ENCODE results near the gene RAPGEF1. TPM values are rescaled to one million over a fixed set of nuclear protein-coding genes. Genes with fewer than 3 reads are reported as not detected.

RAPGEF1 gene
- total RNA-seq, 1 experiment from 2014 or later = 25.2 TPM

DNA sequence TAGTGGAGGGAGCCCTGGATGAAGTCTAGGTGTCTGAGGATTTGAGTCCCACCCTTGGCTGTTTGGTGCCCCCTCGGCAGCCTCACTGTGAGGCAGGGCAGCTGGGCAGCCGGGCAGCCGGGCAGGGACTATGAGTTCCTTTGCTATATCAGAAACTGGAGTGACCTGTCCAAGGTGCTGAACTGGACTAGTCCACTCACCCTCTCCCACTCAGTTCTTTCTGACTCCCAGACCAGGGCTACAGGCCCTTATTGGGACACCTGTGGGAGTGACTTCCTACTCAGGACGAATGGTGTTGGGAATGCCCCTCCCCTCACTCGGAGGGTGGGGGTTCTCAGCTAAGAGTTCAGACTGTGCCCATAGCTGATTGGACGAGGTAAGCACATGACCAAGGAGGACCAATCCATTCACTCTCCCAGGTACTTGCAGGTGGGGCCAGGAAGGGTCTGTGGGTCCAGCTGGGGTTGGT, 34.1 kb upstream of the RAPGEF1 start:
- Histone ChIP-seq H3F3A (ENCODE audit: low read length, unreplicated experiment) (no peaks in the 10 kb centered on the region), H3K4me3 (ENCODE audit: low read length) (no peak overlapping the region), H3K4me1 (ENCODE audit: insufficient read depth, low read length) (no peaks in the 10 kb centered on the region), H3K4me2 (ENCODE audit: low read length) (no peak overlapping the region), H3K27me3 (ENCODE audit: low read length) (0 out of 2 replicates have a peak, but pooled peaks cover 9% of the 10 kb centered on the region), H3K27ac (ENCODE audit: low read length) (no peak overlapping the region), H3K9me2 (replicated peaks; ENCODE audit: low read length) (no peaks in the 10 kb centered on the region), H3K36me3 (ENCODE audit: low read depth, low read length) (no peaks in the 10 kb centered on the region), H3K79me2 (ENCODE audit: low read length) (no peaks in the 10 kb centered on the region), H3K9ac (ENCODE audit: low read length) (no peak overlapping the region), H2AFZ (ENCODE audit: low read length) (no peak overlapping the region), H3K9me3 (ENCODE audit: low read length) (no peaks in the 10 kb centered on the region), H4K20me1 (ENCODE audit: low read length) (no peaks in the 10 kb centered on the region)
- DNase-seq (peak; percentile 54), ATAC-seq (peak; percentile 72)
- intact Hi-C loops (cut with micrococcal nuclease) = no loop called here
- POLR2A ChIA-PET (ENCODE audit: unreplicated experiment) = no interaction called here
- CTCF ChIA-PET = no interaction called here
- no peak for TF ChIP-seq EZH2phosphoT487 (IDR thresholded peaks at IDR 0.05; ENCODE audit: borderline replicate concordance, low read length)
- no peak for TF ChIP-seq EZH2 (IDR thresholded peaks at IDR 0.05; ENCODE audit: low read length, unreplicated experiment)
- TF ChIP-seq CTCF (conservative IDR thresholded peaks at IDR 0.05; ENCODE audit: low read depth, low read length) = no peak
- BruUV-seq (replicated peaks) = no TSS peak

GRCh38 chr9:131772940-131773339, 33.1 kb upstream of the RAPGEF1 start:
- CTCF ChIA-PET = no interaction called here

More at GRCh38 chr9:131772940-131773339, 33.1 kb upstream of the RAPGEF1 start:
- intact Hi-C loops (cut with micrococcal nuclease) = no loop called here
- Histone ChIP-seq H3K36me3 (ENCODE audit: low read depth, low read length) (no peaks in the 10 kb centered on the region), H3K4me1 (ENCODE audit: insufficient read depth, low read length) (no peaks in the 10 kb centered on the region), H3K27ac (ENCODE audit: low read length) (no peak overlapping the region), H4K20me1 (ENCODE audit: low read length) (no peaks in the 10 kb centered on the region), H3K9me3 (ENCODE audit: low read length) (no peaks in the 10 kb centered on the region), H3K9ac (ENCODE audit: low read length) (no peak overlapping the region), H3K4me3 (ENCODE audit: low read length) (no peak overlapping the region), H2AFZ (ENCODE audit: low read length) (no peak overlapping the region), H3K79me2 (ENCODE audit: low read length) (no peaks in the 10 kb centered on the region), H3K9me2 (replicated peaks; ENCODE audit: low read length) (no peaks in the 10 kb centered on the region), H3K4me2 (ENCODE audit: low read length) (no peak overlapping the region), H3K27me3 (ENCODE audit: low read length) (0 out of 2 replicates have a peak, but pooled peaks cover 9% of the 10 kb centered on the region), H3F3A (ENCODE audit: low read length, unreplicated experiment) (no peaks in the 10 kb centered on the region)
- no TSS peak for BruUV-seq (replicated peaks)
- ATAC-seq (no peak), DNase-seq (no peak)
- POLR2A ChIA-PET (ENCODE audit: unreplicated experiment) = no interaction called here
- TF ChIP-seq EZH2 (IDR thresholded peaks at IDR 0.05; ENCODE audit: low read length, unreplicated experiment) (no peak), EZH2phosphoT487 (IDR thresholded peaks at IDR 0.05; ENCODE audit: borderline replicate concordance, low read length) (no peak), CTCF (conservative IDR thresholded peaks at IDR 0.05; ENCODE audit: low read depth, low read length) (no peak)

Data from PC-3 (cell line).